ENCODE measurements around the gene CA10.
A peak's percentile ranks its signal among the peaks of the same experiment; 100 is the strongest.

Gene CA10

DNA sequence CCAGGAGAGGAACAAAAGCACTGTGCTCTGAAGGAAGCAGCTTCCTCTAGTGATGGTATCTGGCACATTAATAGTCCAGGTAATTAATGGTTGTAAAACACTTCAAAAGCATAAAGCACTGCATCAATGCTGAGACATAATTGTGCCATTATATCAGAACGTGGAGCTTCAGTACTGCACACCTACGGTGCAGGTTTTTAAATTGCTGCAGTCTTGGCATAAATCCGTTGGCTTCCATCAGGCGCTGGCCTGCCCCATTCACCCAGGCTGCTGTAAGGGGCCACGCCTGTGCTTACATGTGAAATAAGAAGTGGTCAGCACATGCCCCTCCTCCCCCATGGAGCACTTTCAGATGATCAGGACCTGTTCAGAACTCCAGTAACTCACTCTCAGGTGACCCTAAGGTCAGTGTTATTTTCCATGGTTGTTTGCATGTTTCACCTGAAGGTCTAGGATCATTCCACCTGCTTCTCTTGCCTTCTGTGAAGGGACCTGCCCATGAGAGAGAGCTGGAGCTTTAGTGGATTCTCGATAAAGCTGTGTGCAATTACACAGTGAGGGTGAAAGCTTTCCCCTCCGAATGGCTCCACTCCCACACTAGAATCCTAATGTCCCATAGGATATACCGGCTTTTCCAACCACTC is 345.3 kb downstream of the CA10 start:
- no peak for DNase-seq

DNA sequence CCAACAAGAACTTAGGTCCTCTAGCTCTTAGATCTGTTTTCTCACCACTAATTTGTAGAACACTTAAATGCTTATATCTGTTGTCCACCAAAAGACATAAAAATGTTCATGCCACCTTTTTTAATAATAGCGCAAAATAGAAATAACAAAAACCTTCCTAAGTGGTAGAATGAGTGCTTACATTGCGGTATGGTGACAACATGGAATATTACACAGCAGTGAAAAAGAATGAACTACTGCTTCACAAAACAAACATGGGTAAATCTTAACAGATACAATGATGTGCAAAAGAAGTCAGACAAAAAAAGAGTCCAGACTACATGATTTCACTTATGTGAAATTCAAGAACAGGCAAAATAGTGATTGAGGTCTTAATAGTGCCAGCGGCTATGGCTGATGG is 351.1 kb downstream of the CA10 start:
- no peak for DNase-seq

DNA sequence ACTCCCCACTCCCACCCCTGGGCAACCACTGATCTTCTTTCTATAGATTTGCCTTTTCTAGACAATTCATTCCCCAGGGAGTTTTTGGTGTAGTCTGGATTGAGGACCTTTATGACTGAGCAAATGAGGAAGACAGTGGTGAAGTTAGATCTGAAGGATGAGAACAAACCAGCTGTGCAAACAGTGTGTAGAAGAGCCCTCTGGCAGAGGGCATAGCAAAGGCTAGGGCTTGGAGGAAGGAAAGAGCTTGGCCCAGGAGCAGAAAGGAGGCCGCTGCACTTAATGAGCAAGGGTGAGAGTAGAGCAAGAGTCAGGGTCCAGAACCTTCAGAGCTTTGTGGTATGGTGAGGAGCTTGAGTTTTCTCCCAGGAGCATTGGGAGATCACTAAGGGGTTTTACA is 352.7 kb downstream of the CA10 start:
- no peak for DNase-seq

DNA sequence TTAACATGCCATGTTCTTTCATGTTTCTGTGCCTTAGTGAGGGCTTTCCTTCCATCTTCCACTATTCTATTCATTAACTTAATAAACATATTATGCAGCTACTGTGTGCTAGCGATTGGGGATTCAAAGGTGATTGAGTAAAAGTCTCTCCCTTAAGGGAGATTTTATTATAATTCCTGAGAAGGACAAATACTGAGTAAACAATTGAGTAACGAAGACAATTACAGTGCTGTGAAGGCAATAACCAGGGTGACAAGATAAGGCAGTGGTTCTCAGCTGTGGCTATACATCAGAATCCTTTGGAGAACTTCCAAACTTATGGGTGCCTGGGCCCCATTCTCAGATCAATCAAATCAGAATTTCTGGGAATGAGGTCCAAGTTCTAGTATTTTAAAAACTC is 353.3 kb downstream of the CA10 start:
- no peak for DNase-seq

DNA sequence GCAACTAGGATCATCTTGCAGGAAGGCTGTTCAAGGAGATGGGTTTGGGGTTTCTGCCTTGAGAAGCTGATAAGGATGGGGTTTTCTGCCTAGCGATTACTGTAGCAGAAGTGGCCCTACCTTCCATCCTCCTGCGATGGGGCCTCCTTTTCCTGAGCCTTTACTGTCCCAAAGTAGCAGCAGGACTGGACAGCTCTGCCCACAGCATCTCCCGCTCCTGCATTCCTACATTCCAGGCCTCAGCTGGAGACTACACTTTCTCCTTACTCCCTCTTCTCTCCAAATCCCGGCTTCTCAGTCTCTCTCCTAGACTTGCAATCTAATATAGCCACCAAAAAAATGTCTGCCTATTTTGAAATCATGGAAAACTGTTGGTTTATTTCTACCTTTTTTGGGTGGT is 355.4 kb downstream of the CA10 start:
- no peak for DNase-seq

DNA sequence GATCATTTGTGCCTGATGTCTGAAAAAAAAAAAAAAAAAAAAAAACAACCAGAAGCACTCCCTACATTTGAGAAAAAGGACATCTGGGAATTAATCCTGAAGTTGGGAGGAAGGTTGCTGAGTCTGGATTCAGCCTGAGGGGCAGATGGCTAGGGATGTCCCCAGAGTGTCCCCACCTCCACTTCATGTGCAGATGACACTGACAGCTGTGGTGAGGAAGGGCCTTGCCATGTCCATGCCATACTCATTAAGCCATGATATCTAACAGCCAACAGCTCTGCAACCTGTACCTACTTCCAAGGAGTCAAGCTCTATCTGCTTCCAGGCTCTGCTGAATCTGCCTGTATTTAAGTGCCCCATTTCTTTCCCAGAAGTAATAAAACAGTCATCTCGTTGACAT is 356.0 kb downstream of the CA10 start:
- no peak for DNase-seq

DNA sequence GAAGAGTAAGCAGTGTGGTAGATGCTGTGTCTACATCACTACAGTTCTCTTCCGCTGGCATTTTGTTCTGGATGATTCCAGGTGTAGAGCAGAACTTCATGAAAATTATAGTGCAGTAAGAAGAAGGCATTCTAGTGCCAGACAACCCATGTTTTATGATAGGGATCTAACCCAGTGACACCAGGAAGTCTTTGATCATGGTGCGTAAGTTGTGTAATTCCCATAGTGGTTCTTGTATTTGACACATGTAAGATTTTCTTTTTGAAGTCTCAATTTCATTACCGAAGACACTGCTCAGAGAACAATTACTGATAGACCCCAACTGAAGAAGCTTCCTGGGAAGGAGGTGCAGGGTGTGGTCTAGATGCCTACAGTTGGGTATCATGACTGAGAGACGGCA is 356.9 kb downstream of the CA10 start:
- no peak for DNase-seq

DNA sequence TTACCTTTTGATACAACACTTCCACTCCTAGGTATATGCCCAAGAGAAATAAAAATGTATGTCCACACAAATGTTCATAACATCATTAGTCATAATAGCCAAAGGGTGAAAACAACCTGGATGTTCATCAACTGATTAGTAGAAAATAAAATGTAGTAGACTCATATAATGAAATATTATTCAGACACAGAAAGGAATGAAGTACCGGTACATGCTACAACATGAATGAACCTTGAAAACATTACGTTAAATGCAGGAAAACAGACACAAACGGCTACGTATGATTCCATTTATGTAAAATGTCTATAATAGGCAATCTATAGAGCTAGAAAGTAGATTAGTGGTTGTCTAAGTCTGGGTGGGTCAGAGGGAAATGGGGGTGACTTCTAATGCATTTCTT is 358.5 kb downstream of the CA10 start:
- DNase-seq, result no peak

DNA sequence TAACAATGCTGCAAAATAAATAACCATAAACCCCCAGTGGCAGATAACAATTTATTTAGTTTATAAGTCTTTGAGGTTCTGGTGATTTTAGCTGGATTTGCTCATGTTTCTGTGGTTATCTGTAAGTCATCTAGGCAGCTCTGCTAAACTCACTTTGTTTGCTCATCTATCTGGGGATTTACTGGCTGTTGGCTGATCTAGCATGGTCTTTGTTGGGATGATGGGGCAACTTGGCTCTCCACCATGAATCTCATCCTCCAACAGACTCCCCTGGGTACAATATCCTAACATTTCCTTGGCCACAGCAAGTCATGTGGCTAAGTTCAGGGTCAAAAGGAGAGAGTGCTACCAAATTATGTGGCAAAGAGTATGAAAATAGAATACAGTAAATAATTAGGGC is 359.3 kb downstream of the CA10 start:
- no peak for DNase-seq

DNA sequence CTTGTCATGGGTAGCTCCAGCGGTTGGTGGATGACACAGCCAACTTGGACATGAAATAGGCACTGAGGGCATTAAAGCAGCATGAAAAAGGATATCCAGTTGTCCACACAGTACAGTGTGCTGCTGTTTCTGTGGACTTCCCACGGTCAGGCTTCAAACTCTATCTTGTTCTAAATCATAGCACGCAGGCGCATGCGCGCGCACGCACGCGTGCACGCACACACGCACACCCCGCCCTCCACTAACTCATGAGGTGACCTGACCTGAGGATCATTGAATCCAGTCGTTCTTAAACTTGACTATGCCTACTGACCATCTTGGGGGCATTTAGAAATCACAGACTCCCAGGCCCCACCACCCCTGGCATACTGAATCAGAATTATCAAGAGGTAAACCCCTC is 361.4 kb downstream of the CA10 start:
- DNase-seq, result no peak

DNA sequence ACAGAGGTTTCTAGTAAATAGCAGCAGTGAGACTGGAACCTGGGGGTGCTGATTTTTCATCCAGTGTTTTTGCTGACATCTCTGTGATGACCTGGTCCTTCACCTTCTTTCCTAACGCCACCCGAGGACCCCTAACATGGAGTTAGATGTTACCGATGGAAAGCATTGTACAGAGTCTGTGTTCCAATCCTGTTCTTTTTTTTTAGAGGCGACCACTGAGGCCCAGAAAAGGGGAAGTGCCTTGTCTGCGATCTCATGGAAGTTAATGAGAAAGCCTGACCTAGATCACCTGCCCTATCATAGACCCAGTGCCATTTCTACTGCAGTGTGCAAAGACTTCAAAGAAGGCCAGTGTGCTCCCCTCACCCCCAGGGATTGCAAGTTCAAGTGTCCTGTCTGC is 362.5 kb downstream of the CA10 start:
- DNase-seq, result no peak

DNA sequence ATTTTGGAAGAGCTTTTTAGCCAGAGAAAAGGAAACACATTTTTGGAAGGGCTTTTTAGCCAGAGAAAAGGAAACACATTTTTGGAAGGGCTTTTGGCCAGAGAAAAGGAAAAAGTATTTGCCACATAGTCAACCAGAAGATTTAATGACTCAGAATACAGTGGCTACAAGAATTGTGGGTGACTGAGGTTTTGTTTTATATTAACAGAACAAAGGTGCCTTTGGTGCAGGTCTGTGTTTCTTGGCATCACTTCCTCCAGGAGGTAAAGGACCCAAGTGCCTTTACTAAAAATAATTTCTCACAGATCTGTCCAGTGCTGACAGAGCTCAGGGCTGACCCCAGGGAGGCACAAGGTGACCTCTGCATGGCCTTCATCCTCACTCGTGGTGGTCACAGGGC is 363.1 kb downstream of the CA10 start:
- DNase-seq, result no peak

DNA sequence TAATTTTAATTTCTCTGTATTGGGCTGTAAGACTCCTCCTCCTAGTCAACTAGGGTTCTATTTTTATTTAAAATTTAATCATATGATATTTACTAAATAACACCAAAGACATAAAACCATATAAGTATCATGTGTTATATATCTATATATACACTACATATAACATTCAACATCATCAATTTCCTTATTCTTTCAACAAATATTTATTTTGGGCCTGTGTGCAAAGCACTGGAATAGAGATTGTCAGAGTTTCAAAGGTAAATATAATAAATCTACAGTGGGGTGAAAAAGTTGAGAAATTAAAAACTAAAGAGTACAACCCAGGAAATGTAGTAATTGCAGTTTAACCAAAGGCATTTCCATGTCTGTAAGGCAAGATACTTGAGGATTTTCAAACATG is 364.0 kb downstream of the CA10 start:
- DNase-seq, result no peak

DNA sequence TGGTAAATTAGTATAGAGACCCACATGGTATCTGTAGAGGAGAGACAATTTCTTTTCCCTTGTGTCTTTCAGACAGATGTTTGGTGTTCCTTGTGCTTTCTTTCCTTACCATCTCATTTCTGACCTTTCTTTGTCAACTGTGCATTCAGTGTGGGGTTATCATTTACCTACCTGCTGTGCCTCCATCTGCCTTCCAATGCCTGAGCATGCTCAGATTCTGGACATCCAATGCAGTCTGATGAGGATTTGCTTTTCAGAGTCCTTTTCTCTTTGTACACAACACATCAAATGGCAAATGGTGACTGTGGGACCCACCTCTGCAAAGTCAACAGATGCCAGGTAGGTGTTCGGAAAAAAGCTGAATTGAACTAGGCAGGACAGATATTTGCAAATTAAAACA is 364.8 kb downstream of the CA10 start:
- no peak for DNase-seq

DNA sequence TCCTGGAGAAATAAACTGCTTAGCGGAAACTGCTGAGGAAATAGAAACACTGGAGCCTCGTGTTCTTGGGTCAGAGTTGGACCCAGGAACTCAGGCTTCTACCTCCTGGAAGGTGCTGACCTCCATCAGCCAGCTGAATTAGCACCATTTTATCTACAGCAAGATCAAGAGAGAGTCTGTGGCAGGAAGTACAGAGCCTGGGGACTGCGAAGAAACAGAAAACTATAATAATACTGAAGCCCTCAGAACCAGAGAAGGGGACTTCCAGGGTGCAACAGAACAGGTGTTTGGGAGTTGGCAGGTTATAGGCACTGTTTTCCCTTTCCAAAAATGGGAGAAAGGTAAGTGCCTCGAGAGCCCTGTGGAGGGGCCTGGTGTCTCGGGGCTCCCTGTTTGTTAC is 379.7 kb downstream of the CA10 start:
- no peak for DNase-seq

DNA sequence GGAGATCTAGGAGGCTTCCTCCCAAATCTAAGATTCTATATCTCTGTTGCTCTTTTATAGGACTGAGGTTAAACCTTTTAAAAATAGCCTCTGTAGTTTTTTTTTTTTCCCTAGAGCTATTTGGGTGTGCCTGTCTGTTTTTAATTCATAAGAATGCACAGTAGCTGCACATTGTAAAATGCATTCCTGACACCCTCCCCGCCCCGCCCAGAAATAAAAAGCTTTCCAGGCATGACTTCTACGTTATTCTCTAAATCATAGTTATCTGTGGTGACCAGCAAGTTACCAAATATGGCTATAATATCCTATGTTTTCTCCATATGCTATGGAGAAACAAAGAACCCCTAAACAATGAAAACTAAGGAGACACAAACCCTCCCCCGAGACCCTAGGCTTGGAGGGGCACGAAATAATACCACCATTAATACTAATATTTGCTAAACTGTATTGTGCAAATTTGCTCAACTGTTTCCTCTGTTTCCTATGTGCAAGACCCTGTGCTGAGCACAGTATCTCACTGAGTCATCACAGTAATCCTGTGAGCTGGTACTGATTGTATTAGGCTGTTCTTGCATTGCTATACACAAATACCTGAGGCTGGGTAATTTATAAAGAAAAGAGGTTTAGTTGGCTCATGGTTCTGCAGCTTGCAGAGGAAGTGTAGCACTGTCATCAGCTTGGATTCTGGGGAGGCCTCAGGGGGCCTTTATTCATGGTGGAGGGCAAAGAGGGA is 388.3 kb downstream of the CA10 start:
- no peak for DNase-seq

DNA sequence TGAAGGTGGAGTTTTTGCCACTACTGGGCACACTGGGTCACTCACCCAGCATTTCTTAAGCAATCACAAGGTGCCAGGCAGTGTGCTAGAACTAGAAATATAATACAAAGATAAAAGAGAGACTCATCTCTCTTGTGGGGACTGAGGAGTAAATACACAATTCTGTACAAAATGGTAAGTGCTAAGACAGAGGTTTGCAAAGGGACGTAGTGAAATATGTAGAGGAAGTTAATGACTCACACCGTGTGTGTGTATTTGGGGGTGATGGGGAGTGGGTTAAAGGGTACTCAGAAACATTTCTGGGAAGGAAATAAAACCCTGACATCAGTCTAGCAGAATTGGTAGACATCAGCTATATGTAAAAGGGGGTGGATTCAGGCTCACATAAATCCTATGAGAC is 389.3 kb downstream of the CA10 start:
- no peak for DNase-seq

DNA sequence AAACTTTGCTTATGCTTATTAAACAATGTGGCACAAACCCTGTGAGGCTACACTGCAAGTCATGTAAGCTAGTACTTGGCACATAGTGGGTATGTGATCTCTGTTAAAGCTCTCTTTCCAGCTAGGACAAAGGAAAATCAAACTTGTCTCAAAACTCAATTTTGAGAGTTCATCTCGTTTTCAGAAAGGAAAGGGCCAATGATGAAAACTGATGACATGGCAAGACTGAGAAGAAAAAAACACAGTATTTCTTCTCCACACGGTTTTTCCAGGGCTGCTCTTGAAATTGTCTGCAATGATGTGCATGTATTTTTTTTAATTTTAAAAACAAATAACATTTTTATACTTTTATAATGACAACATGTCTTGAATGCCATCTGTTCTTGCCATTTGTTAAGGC is 389.8 kb downstream of the CA10 start:
- no peak for DNase-seq

DNA sequence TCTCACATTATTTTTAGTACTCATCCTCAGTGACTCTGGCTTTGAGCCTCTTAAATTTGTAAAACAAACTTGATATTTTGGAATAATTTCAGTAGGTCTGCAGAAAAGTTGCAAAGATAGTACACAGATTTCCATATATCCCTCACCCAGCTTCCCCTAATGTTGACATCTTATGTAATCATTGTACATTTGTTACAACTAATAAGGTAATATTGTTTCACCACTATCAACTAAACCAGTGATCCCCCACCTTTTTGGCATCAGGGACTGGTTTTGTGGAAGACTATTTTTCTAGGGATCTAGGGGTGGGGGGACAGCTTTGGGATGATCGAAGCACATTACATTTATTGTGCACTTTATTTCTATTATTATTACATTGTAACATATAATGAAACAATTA is 391.2 kb downstream of the CA10 start:
- no peak for DNase-seq

DNA sequence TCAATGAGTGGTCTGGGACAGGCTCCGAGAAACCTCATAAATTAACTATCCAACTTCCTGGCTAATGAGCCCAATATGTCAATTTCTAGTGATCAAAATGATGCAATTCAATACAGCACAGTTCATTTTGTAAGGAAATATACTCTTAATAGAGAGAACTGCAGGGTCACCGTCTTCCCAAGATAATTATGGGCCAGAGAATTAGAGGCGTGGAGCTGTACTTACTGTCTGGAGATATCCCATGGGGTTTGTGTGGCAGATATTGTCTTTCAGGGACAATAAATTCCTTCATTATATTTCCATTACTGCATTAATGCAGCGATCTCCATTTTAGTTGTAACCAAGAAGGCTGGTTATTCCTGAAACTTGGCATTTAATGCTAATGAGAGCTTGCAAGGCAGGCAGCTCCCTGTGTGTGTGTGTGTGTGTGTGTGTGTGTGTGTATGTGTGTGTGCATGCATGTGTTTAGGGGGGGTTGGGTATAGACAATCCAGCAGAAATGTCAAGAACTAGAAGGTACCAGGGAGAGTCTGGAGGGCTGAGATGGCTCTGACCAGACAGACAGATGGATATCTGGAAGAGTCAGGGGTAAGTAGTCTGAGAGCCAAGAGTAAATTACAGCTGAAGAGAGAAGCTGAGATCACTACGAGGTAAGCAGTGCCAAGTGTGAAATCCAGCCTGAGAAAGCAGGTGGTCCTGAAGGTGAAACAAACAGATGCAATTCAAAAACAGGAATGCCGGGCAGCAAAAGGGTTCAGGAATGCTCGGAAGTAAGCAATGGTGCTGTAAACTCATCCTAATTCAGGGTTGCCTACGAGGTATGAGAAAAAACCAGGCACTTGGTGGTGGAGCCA is 393.0 kb downstream of the CA10 start:
- DNase-seq, result no peak

DNA sequence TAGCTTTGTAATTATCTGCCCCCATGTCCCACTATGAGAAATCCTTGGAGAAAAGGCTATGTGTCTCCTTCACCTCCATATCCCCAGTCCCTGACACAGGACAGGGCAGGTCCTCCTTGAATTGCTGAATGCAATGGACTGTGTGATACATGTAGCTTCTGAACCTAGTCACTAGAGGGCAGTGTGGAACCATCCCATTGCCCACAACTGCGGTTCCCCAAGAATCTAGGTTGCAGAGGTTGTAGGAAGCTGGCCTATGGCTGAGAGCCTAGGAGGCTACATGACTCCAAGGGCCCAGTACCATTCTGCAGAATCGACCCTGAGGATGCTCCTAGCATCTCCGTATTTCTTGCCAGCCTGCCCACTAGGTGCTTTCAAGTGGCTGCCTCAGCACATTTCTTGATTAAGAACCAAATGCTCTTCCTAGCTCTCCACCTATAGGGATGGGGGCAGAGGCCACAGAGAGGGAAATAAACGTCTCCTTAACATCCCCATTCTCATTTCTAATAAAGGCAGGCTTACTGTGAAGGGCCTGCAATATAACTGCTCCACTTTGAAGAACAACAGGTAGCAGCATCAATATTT is 394.0 kb downstream of the CA10 start:
- peak; percentile 16 for DNase-seq

DNA sequence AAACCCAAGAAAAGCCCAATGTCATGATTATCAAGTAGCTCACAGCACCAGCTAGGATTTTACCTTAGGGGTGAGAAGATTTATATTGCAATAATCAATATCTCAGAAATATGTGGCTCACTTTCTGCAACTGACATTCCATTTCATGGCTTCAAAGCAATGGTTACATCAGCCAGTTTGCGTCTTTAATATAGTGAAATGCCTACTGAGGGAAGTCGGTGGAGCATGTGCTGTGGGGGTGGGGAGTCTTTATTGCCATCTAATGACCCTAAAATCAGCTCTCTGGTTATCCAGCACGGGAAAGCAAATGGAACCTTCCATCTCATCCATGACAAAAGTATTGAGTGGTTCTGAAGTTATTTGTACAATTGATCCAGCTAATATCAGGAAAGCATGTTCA is 395.5 kb downstream of the CA10 start:
- DNase-seq, result no peak

DNA sequence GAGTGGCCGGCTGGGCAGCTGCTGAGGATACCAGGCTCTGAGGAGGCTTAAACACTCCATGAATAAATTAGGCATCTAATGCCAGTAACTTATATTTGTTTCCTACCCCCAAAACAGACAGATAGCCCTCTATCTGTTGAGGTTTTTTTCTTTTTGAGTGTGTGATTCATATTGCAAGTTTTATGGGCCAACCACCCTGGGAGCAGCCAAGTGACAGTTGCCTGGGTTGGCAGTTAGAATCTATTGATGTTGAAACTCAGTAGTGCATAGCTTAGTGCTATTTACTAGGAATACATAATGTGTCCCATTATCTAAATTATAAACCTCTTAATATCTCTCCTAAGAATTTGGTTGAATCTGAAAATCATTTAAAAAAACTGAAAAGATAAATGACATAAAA is 397.4 kb downstream of the CA10 start:
- no peak for DNase-seq

DNA sequence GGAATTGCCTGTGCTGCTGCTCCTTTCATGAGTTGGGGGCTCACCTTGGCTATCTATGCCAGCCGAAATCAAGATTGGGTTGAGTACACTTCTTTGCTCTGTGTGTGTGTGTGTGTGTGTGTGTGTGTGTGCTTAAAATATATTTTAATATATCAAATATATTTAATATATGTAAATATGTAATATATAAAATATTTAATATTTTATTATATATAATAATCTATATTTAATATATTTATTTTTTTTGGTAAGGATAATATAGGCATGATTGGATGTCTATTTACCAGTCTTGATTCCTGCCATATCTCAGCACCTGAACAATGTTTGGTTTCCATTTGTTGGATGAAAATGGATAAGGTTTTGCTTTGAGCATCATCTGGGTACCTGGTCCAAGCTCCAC is 399.3 kb downstream of the CA10 start:
- no peak for DNase-seq
